Measurements from ENCODE around the gene KAZALD1. TPM values are rescaled to one million over a fixed set of nuclear protein-coding genes. Genes with fewer than 3 reads are reported as not detected.

Gene KAZALD1
- polyA plus RNA-seq, 1 donor from 2014 or later, result 1.6 TPM

GRCh38 chr10:101089520-101090299 lies 27.9 kb downstream of the KAZALD1 start:
- no peak overlapping the region for H3K9ac ChIP-seq (ENCODE audit: low read length)

GRCh38 chr10:101090597-101090996 lies 28.8 kb downstream of the KAZALD1 start:
- Histone ChIP-seq H3K9me3 (ENCODE audit: low read length) (no peaks in the 10 kb centered on the region), H3K4me2 (ENCODE audit: low read length) (no peak overlapping the region), H3K79me2 (replicated peaks; ENCODE audit: insufficient read depth, low read length) (no peaks in the 10 kb centered on the region), H3K9me2 (ENCODE audit: insufficient read depth, low read length) (no peaks in the 10 kb centered on the region), H3K4me3 (ENCODE audit: low read length) (no peak overlapping the region), H3K27ac (ENCODE audit: low read length) (no peak overlapping the region), H3F3A (ENCODE audit: insufficient read depth, low read length, poor library complexity, severe bottlenecking) (no peaks in the 10 kb centered on the region), H4K20me1 (ENCODE audit: insufficient read depth) (no peaks in the 10 kb centered on the region), H3K9ac (ENCODE audit: low read length) (no peak overlapping the region), H3K36me3 (ENCODE audit: insufficient read depth, low read length) (no peaks in the 10 kb centered on the region), H2AFZ (ENCODE audit: low read depth, low read length) (no peak overlapping the region), H3K27me3 (ENCODE audit: insufficient read depth, low read depth, low read length) (peaks cover 31% of the 10 kb centered on the region)
- TF ChIP-seq TAF1 (IDR thresholded peaks at IDR 0.05; ENCODE audit: low read depth), result no peak
- no peak for TF ChIP-seq POLR2AphosphoS5 (IDR thresholded peaks at IDR 0.05)
- no peak for TF ChIP-seq REST (IDR thresholded peaks at IDR 0.05; ENCODE audit: borderline replicate concordance)
- TF ChIP-seq EZH2 (IDR thresholded peaks at IDR 0.05; ENCODE audit: borderline replicate concordance, insufficient read depth, low read length, poor library complexity, severe bottlenecking), result no peak
- no peak for TF ChIP-seq MXI1 (conservative IDR thresholded peaks at IDR 0.05; ENCODE audit: poor library complexity, severe bottlenecking)
- TF ChIP-seq SMC3 (conservative IDR thresholded peaks at IDR 0.05; ENCODE audit: poor library complexity), result no peak
- no peak for TF ChIP-seq RAD21 (conservative IDR thresholded peaks at IDR 0.05)

More at GRCh38 chr10:101089520-101090299, 27.9 kb downstream of the KAZALD1 start:
- H3K27me3 ChIP-seq (ENCODE audit: insufficient read depth, low read depth, low read length), result peaks cover 34% of the 10 kb centered on the region
- TF ChIP-seq SMC3 (conservative IDR thresholded peaks at IDR 0.05; ENCODE audit: poor library complexity) (no peak), POLR2AphosphoS5 (IDR thresholded peaks at IDR 0.05) (no peak), EZH2 (IDR thresholded peaks at IDR 0.05; ENCODE audit: borderline replicate concordance, insufficient read depth, low read length, poor library complexity, severe bottlenecking) (no peak)
- H3K27ac ChIP-seq (ENCODE audit: low read length), result no peak overlapping the region
- H4K20me1 ChIP-seq (ENCODE audit: insufficient read depth), result no peaks in the 10 kb centered on the region
- no peak overlapping the region for H3K4me3 ChIP-seq (ENCODE audit: low read length)
- no peak overlapping the region for H2AFZ ChIP-seq (ENCODE audit: low read depth, low read length)
- H3K79me2 ChIP-seq (replicated peaks; ENCODE audit: insufficient read depth, low read length), result no peaks in the 10 kb centered on the region
- no peaks in the 10 kb centered on the region for H3K9me3 ChIP-seq (ENCODE audit: low read length)
- no peaks in the 10 kb centered on the region for H3F3A ChIP-seq (ENCODE audit: insufficient read depth, low read length, poor library complexity, severe bottlenecking)
- H3K36me3 ChIP-seq (ENCODE audit: insufficient read depth, low read length), result no peaks in the 10 kb centered on the region
- H3K4me2 ChIP-seq (ENCODE audit: low read length), result no peak overlapping the region
- no peaks in the 10 kb centered on the region for H3K9me2 ChIP-seq (ENCODE audit: insufficient read depth, low read length)

- H3K79me2 ChIP-seq (replicated peaks; ENCODE audit: insufficient read depth, low read length), result no peaks in the 10 kb centered on the region
- H3K27me3 ChIP-seq (ENCODE audit: insufficient read depth, low read depth, low read length), result peaks cover 31% of the 10 kb centered on the region
- no peak overlapping the region for H3K27ac ChIP-seq (ENCODE audit: low read length)
- no peak overlapping the region for H3K4me2 ChIP-seq (ENCODE audit: low read length)
- no peaks in the 10 kb centered on the region for H3F3A ChIP-seq (ENCODE audit: insufficient read depth, low read length, poor library complexity, severe bottlenecking)
- TF ChIP-seq RAD21 (conservative IDR thresholded peaks at IDR 0.05), result no peak
- TF ChIP-seq SMC3 (conservative IDR thresholded peaks at IDR 0.05; ENCODE audit: poor library complexity), result no peak
- TF ChIP-seq EZH2 (IDR thresholded peaks at IDR 0.05; ENCODE audit: borderline replicate concordance, insufficient read depth, low read length, poor library complexity, severe bottlenecking), result no peak
- no peak for TF ChIP-seq MXI1 (conservative IDR thresholded peaks at IDR 0.05; ENCODE audit: poor library complexity, severe bottlenecking)
- H2AFZ ChIP-seq (ENCODE audit: low read depth, low read length), result no peak overlapping the region
- H3K4me3 ChIP-seq (ENCODE audit: low read length), result no peak overlapping the region
- H3K9me2 ChIP-seq (ENCODE audit: insufficient read depth, low read length), result no peaks in the 10 kb centered on the region
- no peaks in the 10 kb centered on the region for H3K36me3 ChIP-seq (ENCODE audit: insufficient read depth, low read length)
- H3K9ac ChIP-seq (ENCODE audit: low read length), result no peak overlapping the region
- H3K9me3 ChIP-seq (ENCODE audit: low read length), result no peaks in the 10 kb centered on the region
- H4K20me1 ChIP-seq (ENCODE audit: insufficient read depth), result no peaks in the 10 kb centered on the region
Observed at GRCh38 chr10:101091546-101092290, 29.9 kb downstream of the KAZALD1 start.
